GM23338 (cell line): ENCODE data around the gene OR3A2. TPM values are rescaled to one million over a fixed set of nuclear protein-coding genes. Genes with fewer than 3 reads are reported as not detected.

Experiments used
- ATAC-seq: fragments of 200-7000 bp; cut with Tn5 transposase; 3 replicates; pipeline ENCODE4 v1.9.1; 2020
- DNase-seq: peaks from one replicate; pipeline ENCODE4 v3.0.0-alpha.2; 2015; ENCODE audit warnings: low spot score
- H2AFZ ChIP-seq: fragments of 200-600 bp; sonication (generic); 2 replicates; pipeline ENCODE4 v1.8.0; 2016; ENCODE audit warnings: antibody characterized with exemption, mild to moderate bottlenecking, moderate library complexity
- H3F3A ChIP-seq: fragments of 200-600 bp; sonication (generic); replicated peaks from 2 replicates; pipeline ENCODE4 v1.8.0; 2017; ENCODE audit warnings: antibody characterized with exemption, mixed run types, low read depth
- H3K27ac ChIP-seq: fragments of 200-600 bp; sonication (generic); 2 replicates; pipeline ENCODE4 v1.6.1; 2016; ENCODE audit warnings: low read depth
- H3K27me3 ChIP-seq: fragments of 200-600 bp; sonication (generic); 2 replicates; pipeline ENCODE4 v1.8.0; 2016; ENCODE audit warnings: mild to moderate bottlenecking, mixed run types, moderate library complexity; ENCODE audit not compliant: insufficient read depth
- H3K36me3 ChIP-seq: fragments of 200-600 bp; sonication (generic); 2 replicates; pipeline ENCODE4 v1.8.0; 2016; ENCODE audit warnings: mild to moderate bottlenecking; ENCODE audit not compliant: insufficient read depth
- H3K4me1 ChIP-seq: fragments of 200-600 bp; sonication (generic); 2 replicates; pipeline ENCODE4 v1.8.0; 2016; ENCODE audit warnings: mild to moderate bottlenecking, moderate library complexity; ENCODE audit not compliant: insufficient read depth
- H3K4me2 ChIP-seq: fragments of 200-600 bp; sonication (generic); 2 replicates; pipeline ENCODE4 v1.7.1; 2017; ENCODE audit warnings: mixed run types
- H3K4me3 ChIP-seq: fragments of 200-600 bp; sonication (generic); 2 replicates; pipeline ENCODE4 v1.6.1; 2016; ENCODE audit warnings: mixed run types
- H3K79me2 ChIP-seq: fragments of 200-600 bp; sonication (generic); replicated peaks from 2 replicates; pipeline ENCODE4 v1.8.0; 2017; ENCODE audit warnings: mild to moderate bottlenecking; ENCODE audit not compliant: insufficient read depth
- H3K9me2 ChIP-seq: fragments of 200-600 bp; sonication (generic); 2 replicates; pipeline ENCODE4 v1.8.0; 2017; ENCODE audit not compliant: insufficient read depth
- H4K20me1 ChIP-seq: fragments of 200-600 bp; sonication (generic); replicated peaks from 2 replicates; pipeline ENCODE4 v1.8.0; 2017; ENCODE audit warnings: mild to moderate bottlenecking; ENCODE audit not compliant: insufficient read depth
- H3K27ac Mint-ChIP-seq: 2 replicates; pipeline ENCODE4 v1.8.0; 2020; ENCODE audit warnings: inconsistent platforms, mild to moderate bottlenecking, moderate library complexity, mixed read lengths
- H3K27me3 Mint-ChIP-seq: 3 replicates; pipeline ENCODE4 v1.8.0; 2022; ENCODE audit warnings: low read depth, mild to moderate bottlenecking, moderate library complexity, mixed read lengths, inconsistent platforms; ENCODE audit not compliant: insufficient read depth, poor library complexity
- H3K36me3 Mint-ChIP-seq: 3 replicates; pipeline ENCODE4 v1.8.0; 2021; ENCODE audit warnings: low read depth, mild to moderate bottlenecking, inconsistent platforms, moderate library complexity, mixed read lengths
- H3K4me1 Mint-ChIP-seq: 3 replicates; pipeline ENCODE4 v1.8.0; 2020; ENCODE audit warnings: mild to moderate bottlenecking, inconsistent platforms, mixed read lengths
- H3K4me3 Mint-ChIP-seq: 3 replicates; pipeline ENCODE4 v1.8.0; 2021; ENCODE audit warnings: moderate library complexity, mild to moderate bottlenecking, inconsistent platforms, mixed read lengths
- H3K9me3 Mint-ChIP-seq: 3 replicates; pipeline ENCODE4 v1.8.0; 2020; ENCODE audit warnings: moderate library complexity, mild to moderate bottlenecking, inconsistent platforms, mixed read lengths
- CREB1 ChIP-seq: fragments of 250-450 bp; sonication (Bioruptor Pico); IDR thresholded peaks from 2 replicates; pipeline ENCODE4 v1.5.0; 2020; ENCODE audit warnings: low read depth, mild to moderate bottlenecking, moderate library complexity
- EZH2phosphoT487 ChIP-seq: fragments of 200-600 bp; sonication (generic); IDR thresholded peaks from one replicate; pipeline ENCODE4 v1.8.1; 2018; ENCODE audit warnings: antibody characterized with exemption; ENCODE audit not compliant: unreplicated experiment
- JUNB ChIP-seq: IDR thresholded peaks from one replicate; pipeline ENCODE4 v1.6.1; 2016; ENCODE audit warnings: antibody characterized with exemption; ENCODE audit not compliant: unreplicated experiment
- NANOG ChIP-seq: IDR thresholded peaks from 2 replicates; pipeline ENCODE4 v1.6.1; 2016; ENCODE audit warnings: antibody characterized with exemption, borderline replicate concordance
- POLR2AphosphoS5 ChIP-seq: IDR thresholded peaks from 2 replicates; pipeline ENCODE4 v1.6.1; 2016; ENCODE audit warnings: antibody characterized with exemption, low read depth
- REST ChIP-seq: IDR thresholded peaks from one replicate; pipeline ENCODE4 v1.6.1; 2018; ENCODE audit warnings: antibody characterized with exemption; ENCODE audit not compliant: unreplicated experiment
- STAT1 ChIP-seq: IDR thresholded peaks from one replicate; pipeline ENCODE4 v1.6.1; 2016; ENCODE audit warnings: antibody characterized with exemption; ENCODE audit not compliant: unreplicated experiment
- polyA plus RNA-seq: library from polyadenylated mRNA; unstranded; fragments of >200 nt; fragmentation: Nextera tagmentation; extraction: Ambion mirVana; gene quantifications from 2 replicates; pipeline ENCODE4 v1.2.1, GENCODE V29; 2016
- total RNA-seq: library from RNA; depleted of rRNA; stranded (reverse); fragments of >200 nt; shearing (Covaris generic); gene quantifications from 2 replicates; pipeline ENCODE4 v1.2.3, GENCODE V29; 2014
- TF ChIP-seq, protein P1 (sequence below): IDR thresholded peaks from 2 replicates; pipeline ENCODE4 v1.6.1; 2016; ENCODE audit warnings: antibody characterized with exemption
- TF ChIP-seq, protein P2 (sequence below): fragments of 250-450 bp; sonication (Bioruptor Pico); IDR thresholded peaks from 2 replicates; pipeline ENCODE4 v1.5.0; 2020; ENCODE audit warnings: mild to moderate bottlenecking, moderate library complexity
- TF ChIP-seq, protein P3 (sequence below), 2 experiments: fragments of 200-600 bp in 1 of 2; sonication (generic) in 1 of 2; conservative IDR thresholded peaks; 2 replicates each; pipeline versions ENCODE4 v1.5.1 to v1.6.1; 2016 to 2017; ENCODE audit warnings: antibody characterized with exemption in 2 of 2, low read depth in 2 of 2, mild to moderate bottlenecking in 2 of 2, moderate library complexity in 1 of 2

The OR3A2 gene
- total and polyA plus RNA-seq, 2 experiments from 2014 or later: 1.1 to 1.4 TPM

DNA sequence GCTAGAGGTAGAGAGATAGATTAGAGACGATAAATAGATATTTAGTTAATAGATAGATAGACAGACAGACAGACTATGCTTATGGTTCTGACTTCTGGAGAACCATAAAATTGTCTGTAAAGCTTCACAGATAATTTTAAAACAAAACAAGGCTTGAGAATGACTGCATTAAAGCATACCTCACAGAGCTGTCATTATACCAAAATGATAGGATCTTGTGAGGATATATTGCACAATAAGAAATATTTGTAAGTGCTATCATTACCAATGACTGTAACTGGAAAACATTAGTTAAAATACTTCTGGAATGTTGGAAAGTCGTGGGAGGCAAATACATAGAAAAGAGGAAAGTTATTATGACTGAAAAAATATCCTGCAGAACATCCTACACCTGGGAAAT is 15.7 kb upstream of the OR3A2 start:
- Histone ChIP-seq H3F3A (no peaks in the 10 kb centered on the region), H3K27ac (no peak overlapping the region), H2AFZ (no peak overlapping the region), H3K4me2 (no peak overlapping the region), H3K79me2 (no peaks in the 10 kb centered on the region), H4K20me1 (no peaks in the 10 kb centered on the region), H3K27me3 (no peaks in the 10 kb centered on the region), H3K4me1 (no peaks in the 10 kb centered on the region), H3K4me3 (no peak overlapping the region), H3K36me3 (no peaks in the 10 kb centered on the region), H3K9me2 (0 out of 2 replicates have a peak, but pooled peaks cover 5% of the 10 kb centered on the region)
- no peak for TF ChIP-seq NANOG
- TF ChIP-seq, protein P1, sequence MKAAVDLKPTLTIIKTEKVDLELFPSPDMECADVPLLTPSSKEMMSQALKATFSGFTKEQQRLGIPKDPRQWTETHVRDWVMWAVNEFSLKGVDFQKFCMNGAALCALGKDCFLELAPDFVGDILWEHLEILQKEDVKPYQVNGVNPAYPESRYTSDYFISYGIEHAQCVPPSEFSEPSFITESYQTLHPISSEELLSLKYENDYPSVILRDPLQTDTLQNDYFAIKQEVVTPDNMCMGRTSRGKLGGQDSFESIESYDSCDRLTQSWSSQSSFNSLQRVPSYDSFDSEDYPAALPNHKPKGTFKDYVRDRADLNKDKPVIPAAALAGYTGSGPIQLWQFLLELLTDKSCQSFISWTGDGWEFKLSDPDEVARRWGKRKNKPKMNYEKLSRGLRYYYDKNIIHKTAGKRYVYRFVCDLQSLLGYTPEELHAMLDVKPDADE: no peak
- no peak for ATAC-seq
- Mint-ChIP-seq H3K27ac (no peak overlapping the region), H3K27me3 (no peaks in the 10 kb centered on the region), H3K36me3 (no peaks in the 10 kb centered on the region; the same call in 2 of the 3 replicates), H3K4me1 (no peaks in the 10 kb centered on the region), H3K4me3 (no peak overlapping the region), H3K9me3 (peaks cover 51% of the 10 kb centered on the region)
- no peak for DNase-seq

GRCh38 chr17:3400055-3400454 is 13.9 kb upstream of the OR3A2 start:
- no peak overlapping the region for H2AFZ ChIP-seq
- H3K27ac Mint-ChIP-seq: no peak overlapping the region
- no peaks in the 10 kb centered on the region for H3K36me3 ChIP-seq
- H3K9me2 ChIP-seq: 0 out of 2 replicates have a peak, but pooled peaks cover 5% of the 10 kb centered on the region
- no peaks in the 10 kb centered on the region for H3K79me2 ChIP-seq
- DNase-seq: no peak
- no peak overlapping the region for H3K4me2 ChIP-seq
- H3K4me3 Mint-ChIP-seq: no peak overlapping the region
- no peaks in the 10 kb centered on the region for H3F3A ChIP-seq
- H3K4me3 ChIP-seq: no peak overlapping the region
- no peaks in the 10 kb centered on the region for H3K27me3 ChIP-seq
- H3K27me3 Mint-ChIP-seq: no peaks in the 10 kb centered on the region
- ATAC-seq: no peak
- H3K4me1 ChIP-seq: no peaks in the 10 kb centered on the region
- no peaks in the 10 kb centered on the region for H3K4me1 Mint-ChIP-seq
- H3K9me3 Mint-ChIP-seq: peaks cover 46% of the 10 kb centered on the region
- H3K27ac ChIP-seq: no peak overlapping the region
- H4K20me1 ChIP-seq: no peaks in the 10 kb centered on the region
- no peaks in the 10 kb centered on the region; the same call in 2 of the 3 replicates for H3K36me3 Mint-ChIP-seq
- TF ChIP-seq POLR2AphosphoS5 (no peak), EZH2phosphoT487 (no peak), NANOG (no peak), STAT1 (no peak), JUNB (no peak), REST (no peak), CREB1 (CRISPR knock-in tag) (no peak)
- TF ChIP-seq, protein P2, sequence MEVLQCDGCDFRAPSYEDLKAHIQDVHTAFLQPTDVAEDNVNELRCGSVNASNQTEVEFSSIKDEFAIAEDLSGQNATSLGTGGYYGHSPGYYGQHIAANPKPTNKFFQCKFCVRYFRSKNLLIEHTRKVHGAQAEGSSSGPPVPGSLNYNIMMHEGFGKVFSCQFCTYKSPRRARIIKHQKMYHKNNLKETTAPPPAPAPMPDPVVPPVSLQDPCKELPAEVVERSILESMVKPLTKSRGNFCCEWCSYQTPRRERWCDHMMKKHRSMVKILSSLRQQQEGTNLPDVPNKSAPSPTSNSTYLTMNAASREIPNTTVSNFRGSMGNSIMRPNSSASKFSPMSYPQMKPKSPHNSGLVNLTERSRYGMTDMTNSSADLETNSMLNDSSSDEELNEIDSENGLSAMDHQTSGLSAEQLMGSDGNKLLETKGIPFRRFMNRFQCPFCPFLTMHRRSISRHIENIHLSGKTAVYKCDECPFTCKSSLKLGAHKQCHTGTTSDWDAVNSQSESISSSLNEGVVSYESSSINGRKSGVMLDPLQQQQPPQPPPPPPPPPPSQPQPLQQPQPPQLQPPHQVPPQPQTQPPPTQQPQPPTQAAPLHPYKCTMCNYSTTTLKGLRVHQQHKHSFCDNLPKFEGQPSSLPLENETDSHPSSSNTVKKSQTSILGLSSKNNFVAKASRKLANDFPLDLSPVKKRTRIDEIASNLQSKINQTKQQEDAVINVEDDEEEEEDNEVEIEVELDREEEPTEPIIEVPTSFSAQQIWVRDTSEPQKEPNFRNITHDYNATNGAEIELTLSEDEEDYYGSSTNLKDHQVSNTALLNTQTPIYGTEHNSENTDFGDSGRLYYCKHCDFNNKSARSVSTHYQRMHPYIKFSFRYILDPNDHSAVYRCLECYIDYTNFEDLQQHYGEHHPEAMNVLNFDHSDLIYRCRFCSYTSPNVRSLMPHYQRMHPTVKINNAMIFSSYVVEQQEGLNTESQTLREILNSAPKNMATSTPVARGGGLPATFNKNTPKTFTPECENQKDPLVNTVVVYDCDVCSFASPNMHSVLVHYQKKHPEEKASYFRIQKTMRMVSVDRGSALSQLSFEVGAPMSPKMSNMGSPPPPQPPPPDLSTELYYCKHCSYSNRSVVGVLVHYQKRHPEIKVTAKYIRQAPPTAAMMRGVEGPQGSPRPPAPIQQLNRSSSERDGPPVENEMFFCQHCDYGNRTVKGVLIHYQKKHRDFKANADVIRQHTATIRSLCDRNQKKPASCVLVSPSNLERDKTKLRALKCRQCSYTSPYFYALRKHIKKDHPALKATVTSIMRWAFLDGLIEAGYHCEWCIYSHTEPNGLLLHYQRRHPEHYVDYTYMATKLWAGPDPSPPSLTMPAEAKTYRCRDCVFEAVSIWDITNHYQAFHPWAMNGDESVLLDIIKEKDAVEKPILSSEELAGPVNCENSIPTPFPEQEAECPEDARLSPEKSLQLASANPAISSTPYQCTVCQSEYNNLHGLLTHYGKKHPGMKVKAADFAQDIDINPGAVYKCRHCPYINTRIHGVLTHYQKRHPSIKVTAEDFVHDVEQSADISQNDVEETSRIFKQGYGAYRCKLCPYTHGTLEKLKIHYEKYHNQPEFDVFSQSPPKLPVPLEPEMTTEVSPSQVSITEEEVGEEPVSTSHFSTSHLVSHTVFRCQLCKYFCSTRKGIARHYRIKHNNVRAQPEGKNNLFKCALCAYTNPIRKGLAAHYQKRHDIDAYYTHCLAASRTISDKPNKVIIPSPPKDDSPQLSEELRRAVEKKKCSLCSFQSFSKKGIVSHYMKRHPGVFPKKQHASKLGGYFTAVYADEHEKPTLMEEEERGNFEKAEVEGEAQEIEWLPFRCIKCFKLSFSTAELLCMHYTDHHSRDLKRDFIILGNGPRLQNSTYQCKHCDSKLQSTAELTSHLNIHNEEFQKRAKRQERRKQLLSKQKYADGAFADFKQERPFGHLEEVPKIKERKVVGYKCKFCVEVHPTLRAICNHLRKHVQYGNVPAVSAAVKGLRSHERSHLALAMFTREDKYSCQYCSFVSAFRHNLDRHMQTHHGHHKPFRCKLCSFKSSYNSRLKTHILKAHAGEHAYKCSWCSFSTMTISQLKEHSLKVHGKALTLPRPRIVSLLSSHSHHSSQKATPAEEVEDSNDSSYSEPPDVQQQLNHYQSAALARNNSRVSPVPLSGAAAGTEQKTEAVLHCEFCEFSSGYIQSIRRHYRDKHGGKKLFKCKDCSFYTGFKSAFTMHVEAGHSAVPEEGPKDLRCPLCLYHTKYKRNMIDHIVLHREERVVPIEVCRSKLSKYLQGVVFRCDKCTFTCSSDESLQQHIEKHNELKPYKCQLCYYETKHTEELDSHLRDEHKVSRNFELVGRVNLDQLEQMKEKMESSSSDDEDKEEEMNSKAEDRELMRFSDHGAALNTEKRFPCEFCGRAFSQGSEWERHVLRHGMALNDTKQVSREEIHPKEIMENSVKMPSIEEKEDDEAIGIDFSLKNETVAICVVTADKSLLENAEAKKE (CRISPR knock-in tag): no peak
- TF ChIP-seq, protein P3, sequence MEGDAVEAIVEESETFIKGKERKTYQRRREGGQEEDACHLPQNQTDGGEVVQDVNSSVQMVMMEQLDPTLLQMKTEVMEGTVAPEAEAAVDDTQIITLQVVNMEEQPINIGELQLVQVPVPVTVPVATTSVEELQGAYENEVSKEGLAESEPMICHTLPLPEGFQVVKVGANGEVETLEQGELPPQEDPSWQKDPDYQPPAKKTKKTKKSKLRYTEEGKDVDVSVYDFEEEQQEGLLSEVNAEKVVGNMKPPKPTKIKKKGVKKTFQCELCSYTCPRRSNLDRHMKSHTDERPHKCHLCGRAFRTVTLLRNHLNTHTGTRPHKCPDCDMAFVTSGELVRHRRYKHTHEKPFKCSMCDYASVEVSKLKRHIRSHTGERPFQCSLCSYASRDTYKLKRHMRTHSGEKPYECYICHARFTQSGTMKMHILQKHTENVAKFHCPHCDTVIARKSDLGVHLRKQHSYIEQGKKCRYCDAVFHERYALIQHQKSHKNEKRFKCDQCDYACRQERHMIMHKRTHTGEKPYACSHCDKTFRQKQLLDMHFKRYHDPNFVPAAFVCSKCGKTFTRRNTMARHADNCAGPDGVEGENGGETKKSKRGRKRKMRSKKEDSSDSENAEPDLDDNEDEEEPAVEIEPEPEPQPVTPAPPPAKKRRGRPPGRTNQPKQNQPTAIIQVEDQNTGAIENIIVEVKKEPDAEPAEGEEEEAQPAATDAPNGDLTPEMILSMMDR (conservative IDR thresholded peaks at IDR 0.05; ENCODE audit: low read depth in 2 of 2): no peak
